ENCODE measurements around the gene SURF1.
"Not testable (repeated sequence)": the region's sequence is repeated elsewhere in the genome, so short reads cannot be mapped to it uniquely, and the experiment has no call there.

SURF1 gene

GRCh38 chr9:133356391-133357091 lies at the start of gene SURF1, which contains the start of gene SURF2:
Gene SURF1 (minus strand): TSS chr9:133356487. CDS start chr9:133356453, 34 bp downstream.
Gene SURF2 (plus strand): TSS chr9:133356550. CDS start chr9:133356593, 43 bp downstream.
- DNase-seq (ENCODE audit: low spot score): peak; percentile 92

- DNase-seq (ENCODE audit: low spot score): no peak
These were observed 49.5 kb upstream of the SURF1 start for GRCh38 chr9:133405508-133406438.

GRCh38 chr9:133404454-133405002 lies 48.2 kb upstream of the SURF1 start:
- no peak for DNase-seq (ENCODE audit: low spot score)

GRCh38 chr9:133403766-133404453 lies 47.6 kb upstream of the SURF1 start:
- no peak for DNase-seq (ENCODE audit: low spot score)

- DNase-seq (ENCODE audit: low spot score): no peak
These were observed 46.4 kb upstream of the SURF1 start for GRCh38 chr9:133402689-133403088.

- no peak for DNase-seq (ENCODE audit: low spot score)
These were observed 45.3 kb upstream of the SURF1 start for GRCh38 chr9:133401588-133401987.

- DNase-seq (ENCODE audit: low spot score): no peak
These were observed 44.0 kb upstream of the SURF1 start for GRCh38 chr9:133400292-133400691.

GRCh38 chr9:133397895-133398294 lies 41.6 kb upstream of the SURF1 start:
- no peak for DNase-seq (ENCODE audit: low spot score)

- DNase-seq (ENCODE audit: low spot score): no peak
These were observed 41.1 kb upstream of the SURF1 start for GRCh38 chr9:133397370-133397769.

GRCh38 chr9:133396952-133397351 lies 40.7 kb upstream of the SURF1 start:
- DNase-seq (ENCODE audit: low spot score): no peak

GRCh38 chr9:133394687-133395271 lies 38.5 kb upstream of the SURF1 start:
- no peak for DNase-seq (ENCODE audit: low spot score)

- DNase-seq (ENCODE audit: low spot score): no peak
These were observed 37.1 kb upstream of the SURF1 start for GRCh38 chr9:133393399-133393798.

GRCh38 chr9:133392308-133392707 lies 36.0 kb upstream of the SURF1 start:
- DNase-seq (ENCODE audit: low spot score): not testable (repeated sequence)

GRCh38 chr9:133391449-133391848 lies 35.2 kb upstream of the SURF1 start:
- DNase-seq (ENCODE audit: low spot score): not testable (repeated sequence)

- no peak for DNase-seq (ENCODE audit: low spot score)
These were observed 34.4 kb upstream of the SURF1 start for GRCh38 chr9:133390713-133391112.

GRCh38 chr9:133389562-133389961 lies 33.3 kb upstream of the SURF1 start:
- DNase-seq (ENCODE audit: low spot score): no peak

GRCh38 chr9:133389025-133389557 lies 32.8 kb upstream of the SURF1 start:
- DNase-seq (ENCODE audit: low spot score): no peak

GRCh38 chr9:133387680-133388079 lies 31.4 kb upstream of the SURF1 start:
- no peak for DNase-seq (ENCODE audit: low spot score)

GRCh38 chr9:133386338-133386737 lies 30.1 kb upstream of the SURF1 start:
- no peak for DNase-seq (ENCODE audit: low spot score)

- no peak for DNase-seq (ENCODE audit: low spot score)
These were observed 29.2 kb upstream of the SURF1 start for GRCh38 chr9:133385452-133385851.

GRCh38 chr9:133384736-133385321 lies 28.5 kb upstream of the SURF1 start:
- DNase-seq (ENCODE audit: low spot score): no peak
